Stomach (tissue), 4 donors: ENCODE data around the gene TENM4.

Source experiments
- POLR2A ChIP-seq, 4 donors: fragments of 450-650 bp; IDR thresholded peaks; one replicate each; pipeline ENCODE4 v1.6.1; 2016; ENCODE audit warnings: antibody characterized with exemption in 4 of 4, control low read depth in 2 of 4, mild to moderate bottlenecking in 1 of 4, moderate library complexity in 1 of 4
- POLR2AphosphoS5 ChIP-seq, 3 donors: sonication (generic); formaldehyde crosslinking; IDR thresholded peaks; one replicate each; pipeline ENCODE4 v1.6.1; 2016; ENCODE audit warnings: antibody characterized with exemption in 3 of 3
- TF ChIP-seq, protein P1 (sequence below), 7 experiments: fragments of 450-650 bp in 4 of 7; fragments of 200-600 bp in 3 of 7; sonication (generic) in 3 of 7; IDR thresholded peaks; one replicate each; pipeline ENCODE4 v1.5.1; 2016 to 2019; ENCODE audit warnings: antibody characterized with exemption in 7 of 7, control low read depth in 2 of 7, mild to moderate bottlenecking in 1 of 7

DNA sequence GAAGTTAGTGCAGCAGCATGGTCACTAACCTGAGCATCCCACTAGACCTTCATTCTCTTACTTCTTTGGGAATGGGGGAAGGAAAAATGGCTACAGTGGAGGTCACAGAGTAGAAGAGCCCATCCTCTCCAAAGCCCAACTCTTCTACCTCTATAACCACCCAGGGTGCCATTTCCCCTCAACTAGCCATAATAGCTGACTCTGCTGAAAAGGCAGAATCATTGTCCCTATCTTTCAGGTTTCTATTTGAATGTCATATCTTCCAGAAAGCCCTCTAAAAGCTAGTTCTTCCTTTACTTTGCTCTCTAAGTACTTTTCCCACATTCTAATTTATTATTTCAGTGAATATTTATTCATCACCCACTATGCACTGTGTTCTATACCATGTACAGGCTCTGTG lies 421.6 kb downstream of the TENM4 start:
- TF ChIP-seq, protein P1, sequence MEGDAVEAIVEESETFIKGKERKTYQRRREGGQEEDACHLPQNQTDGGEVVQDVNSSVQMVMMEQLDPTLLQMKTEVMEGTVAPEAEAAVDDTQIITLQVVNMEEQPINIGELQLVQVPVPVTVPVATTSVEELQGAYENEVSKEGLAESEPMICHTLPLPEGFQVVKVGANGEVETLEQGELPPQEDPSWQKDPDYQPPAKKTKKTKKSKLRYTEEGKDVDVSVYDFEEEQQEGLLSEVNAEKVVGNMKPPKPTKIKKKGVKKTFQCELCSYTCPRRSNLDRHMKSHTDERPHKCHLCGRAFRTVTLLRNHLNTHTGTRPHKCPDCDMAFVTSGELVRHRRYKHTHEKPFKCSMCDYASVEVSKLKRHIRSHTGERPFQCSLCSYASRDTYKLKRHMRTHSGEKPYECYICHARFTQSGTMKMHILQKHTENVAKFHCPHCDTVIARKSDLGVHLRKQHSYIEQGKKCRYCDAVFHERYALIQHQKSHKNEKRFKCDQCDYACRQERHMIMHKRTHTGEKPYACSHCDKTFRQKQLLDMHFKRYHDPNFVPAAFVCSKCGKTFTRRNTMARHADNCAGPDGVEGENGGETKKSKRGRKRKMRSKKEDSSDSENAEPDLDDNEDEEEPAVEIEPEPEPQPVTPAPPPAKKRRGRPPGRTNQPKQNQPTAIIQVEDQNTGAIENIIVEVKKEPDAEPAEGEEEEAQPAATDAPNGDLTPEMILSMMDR (IDR thresholded peaks at IDR 0.05): no peak
- TF ChIP-seq POLR2A (IDR thresholded peaks at IDR 0.05) (no peak), POLR2AphosphoS5 (IDR thresholded peaks at IDR 0.05) (no peak)
